Naive B cell (primary cell): ENCODE results near the gene TRAPPC5. TPM values are rescaled to one million over a fixed set of nuclear protein-coding genes. Genes with fewer than 3 reads are reported as not detected.

Experiments
- ATAC-seq, 2 donors: fragments of 150-1000 bp; cut with Tn5 transposase; 2 replicates each; pipeline ENCODE4 v1.10.0; 2021; ENCODE audit warnings: low read depth in 2 of 2, mild to moderate bottlenecking in 2 of 2, moderate library complexity in 2 of 2
- DNase-seq: peaks from one replicate; pipeline ENCODE4 v3.0.0; 2022
- H3K27ac Mint-ChIP-seq, 6 donors: one replicate each; pipeline ENCODE4 v1.8.0; 2020 to 2022; ENCODE audit warnings: mild to moderate bottlenecking in 6 of 6, mixed read lengths in 6 of 6, moderate library complexity in 5 of 6, inconsistent platforms in 2 of 6
- H3K27me3 Mint-ChIP-seq, 3 donors: one replicate each; pipeline ENCODE4 v1.8.0; 2021 to 2022; ENCODE audit warnings: mixed read lengths in 3 of 3, mild to moderate bottlenecking in 1 of 3
- H3K36me3 Mint-ChIP-seq, 2 donors: one replicate each; pipeline ENCODE4 v1.8.0; 2020 to 2022; ENCODE audit warnings: mixed read lengths in 2 of 2, inconsistent platforms in 1 of 2, mild to moderate bottlenecking in 1 of 2
- H3K4me1 Mint-ChIP-seq, 3 donors: one replicate each; pipeline ENCODE4 v1.8.0; 2020 to 2022; ENCODE audit warnings: mixed read lengths in 3 of 3, inconsistent platforms in 1 of 3, mild to moderate bottlenecking in 1 of 3, moderate library complexity in 1 of 3
- H3K4me3 Mint-ChIP-seq, 8 donors: one replicate each; pipeline ENCODE4 v1.8.0; 2020 to 2022; ENCODE audit warnings: mild to moderate bottlenecking in 8 of 8, mixed read lengths in 8 of 8, moderate library complexity in 8 of 8, inconsistent platforms in 2 of 8
- H3K9me3 Mint-ChIP-seq, 7 donors: one replicate each; pipeline ENCODE4 v1.8.0; 2020 to 2022; ENCODE audit warnings: mixed read lengths in 7 of 7, mild to moderate bottlenecking in 5 of 7, inconsistent platforms in 2 of 7, moderate library complexity in 1 of 7
- polyA plus RNA-seq, 6 donors: library from polyadenylated mRNA; unstranded; fragments of 300-500 nt; fragmentation: Illumina TruSeq; gene quantifications; one replicate each; pipeline ENCODE4 v1.2.3, GENCODE V29; 2021; ENCODE audit warnings: low read depth in 6 of 6

TRAPPC5 gene
- polyA plus RNA-seq, 6 donors from 2014 or later: 171 to 260 (median 224) TPM

DNA sequence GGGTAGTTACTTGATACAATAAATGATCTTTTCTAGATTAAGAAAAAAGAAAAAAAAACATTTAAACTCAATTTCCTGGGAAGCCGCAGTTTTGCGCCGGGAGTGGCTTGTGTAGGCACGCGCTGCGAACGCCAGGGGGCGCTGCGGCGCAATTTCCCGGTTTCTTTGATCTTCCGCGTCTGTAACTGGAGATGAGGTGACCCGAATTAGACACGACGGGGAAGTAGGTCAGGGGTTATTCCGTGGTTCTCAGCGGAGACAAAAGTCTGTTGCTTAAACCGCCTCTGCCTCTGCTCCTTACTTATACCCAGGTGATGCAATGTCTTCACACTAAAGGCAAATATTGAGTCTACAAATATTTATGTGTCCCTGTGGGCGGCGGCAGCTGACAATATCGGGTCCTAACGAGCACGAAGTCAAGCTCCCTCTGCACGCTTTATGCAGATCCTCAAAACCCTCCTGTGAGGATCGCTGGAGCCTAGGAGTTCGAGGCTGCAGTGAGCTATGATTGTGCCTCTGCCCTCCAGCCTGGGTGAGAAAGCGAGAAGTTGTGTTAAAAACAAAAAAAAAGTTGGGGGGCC is 28.5 kb upstream of the TRAPPC5 start:
- Mint-ChIP-seq H3K4me1 (peaks cover 10 to 15% (median 14%) of the 10 kb centered on the region in 3 donors), H3K36me3 (no peaks in the 10 kb centered on the region), H3K27me3 (peaks cover 0 to 10% (median 0%) of the 10 kb centered on the region in 3 donors), H3K9me3 (no peaks in the 10 kb centered on the region), H3K4me3 (peak overlapping the region; percentile 59 to 92 (median 85)), H3K27ac (peak overlapping the region in 3 of 6 donors; percentile 44 to 94 (median 90))
- ATAC-seq (peak; percentile 90 to 93), DNase-seq (peak; percentile 74)

GRCh38 chr19:7654401-7654800 is 26.2 kb upstream of the TRAPPC5 start:
- H3K27ac Mint-ChIP-seq: no peak overlapping the region
- ATAC-seq (no peak), DNase-seq (no peak)
- H3K27me3 Mint-ChIP-seq: peaks cover 0 to 10% (median 5%) of the 10 kb centered on the region in 3 donors
- no peaks in the 10 kb centered on the region for H3K9me3 Mint-ChIP-seq
- peaks cover 14 to 27% (median 25%) of the 10 kb centered on the region in 3 donors for H3K4me1 Mint-ChIP-seq
- no peak overlapping the region for H3K4me3 Mint-ChIP-seq
- H3K36me3 Mint-ChIP-seq: no peaks in the 10 kb centered on the region

- ATAC-seq (no peak), DNase-seq (no peak)
- Mint-ChIP-seq H3K27ac (peak overlapping the region in 2 of 6 donors; percentile 53 to 79), H3K4me3 (peak overlapping the region in 2 of 8 donors; percentile 12 to 37), H3K9me3 (no peaks in the 10 kb centered on the region), H3K4me1 (peaks cover 14 to 27% (median 25%) of the 10 kb centered on the region in 3 donors), H3K36me3 (no peaks in the 10 kb centered on the region), H3K27me3 (peaks cover 0 to 10% (median 5%) of the 10 kb centered on the region in 3 donors)
Measured at GRCh38 chr19:7655581-7655980, 25.1 kb upstream of the TRAPPC5 start.

DNA sequence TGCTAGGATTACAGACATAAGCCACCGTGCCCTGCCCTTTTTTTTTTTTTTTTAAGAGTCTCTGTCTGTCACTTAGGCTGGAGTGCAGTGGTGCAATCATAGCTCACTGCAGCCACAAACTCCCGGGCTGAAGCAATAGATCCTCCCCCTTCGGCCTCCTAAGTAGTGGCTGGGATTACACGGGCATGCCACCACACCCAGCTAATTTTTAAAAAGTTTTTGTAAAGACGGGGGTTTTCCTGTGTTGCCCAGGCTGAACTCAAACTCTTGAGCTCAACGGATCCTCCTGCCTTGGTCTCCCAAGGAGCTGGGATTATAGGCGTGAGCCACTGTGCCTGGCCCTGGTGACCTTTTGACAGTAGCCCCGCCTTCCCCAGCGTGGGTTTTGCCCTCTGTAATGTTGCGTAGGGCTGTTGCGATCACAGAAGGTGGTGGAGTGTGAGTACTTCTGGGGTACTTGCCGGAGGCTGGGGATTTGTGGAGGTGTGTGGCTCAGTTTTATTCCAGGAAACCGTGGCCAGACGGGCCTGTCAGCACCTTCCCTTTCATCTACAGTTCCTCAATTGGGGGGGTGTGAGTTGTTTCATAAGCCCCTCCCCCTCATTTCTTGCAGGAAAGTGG is 23.4 kb upstream of the TRAPPC5 start:
- H3K4me3 Mint-ChIP-seq: peak overlapping the region in 1 of 8 donors; percentile 41
- H3K27ac Mint-ChIP-seq: peak overlapping the region in 2 of 6 donors; percentile 86 to 87
- no peaks in the 10 kb centered on the region for H3K9me3 Mint-ChIP-seq
- ATAC-seq (no peak), DNase-seq (no peak)
- peaks cover 12 to 22% (median 21%) of the 10 kb centered on the region in 3 donors for H3K4me1 Mint-ChIP-seq
- peaks cover 0 to 8% (median 5%) of the 10 kb centered on the region in 3 donors for H3K27me3 Mint-ChIP-seq
- no peaks in the 10 kb centered on the region for H3K36me3 Mint-ChIP-seq

GRCh38 chr19:7658219-7658686 is 22.4 kb upstream of the TRAPPC5 start:
- peak overlapping the region; percentile 51 to 97 (median 85) for H3K27ac Mint-ChIP-seq
- H3K4me3 Mint-ChIP-seq: peak overlapping the region; percentile 60 to 87 (median 78)
- peaks cover 0 to 5% (median 0%) of the 10 kb centered on the region in 3 donors for H3K27me3 Mint-ChIP-seq
- DNase-seq (peak; percentile 81), ATAC-seq (peak; percentile 100)
- no peaks in the 10 kb centered on the region for H3K36me3 Mint-ChIP-seq
- H3K9me3 Mint-ChIP-seq: no peaks in the 10 kb centered on the region
- H3K4me1 Mint-ChIP-seq: peaks cover 4 to 15% (median 12%) of the 10 kb centered on the region in 3 donors

GRCh38 chr19:7661744-7662538 is 18.7 kb upstream of the TRAPPC5 start:
- DNase-seq: no peak
- Mint-ChIP-seq H3K27me3 (peaks cover 7 to 12% (median 8%) of the 10 kb centered on the region in 3 donors), H3K4me1 (peaks cover 4 to 13% (median 12%) of the 10 kb centered on the region in 3 donors), H3K36me3 (no peaks in the 10 kb centered on the region), H3K9me3 (no peaks in the 10 kb centered on the region), H3K27ac (no peak overlapping the region), H3K4me3 (no peak overlapping the region)
- no peak for ATAC-seq

DNA sequence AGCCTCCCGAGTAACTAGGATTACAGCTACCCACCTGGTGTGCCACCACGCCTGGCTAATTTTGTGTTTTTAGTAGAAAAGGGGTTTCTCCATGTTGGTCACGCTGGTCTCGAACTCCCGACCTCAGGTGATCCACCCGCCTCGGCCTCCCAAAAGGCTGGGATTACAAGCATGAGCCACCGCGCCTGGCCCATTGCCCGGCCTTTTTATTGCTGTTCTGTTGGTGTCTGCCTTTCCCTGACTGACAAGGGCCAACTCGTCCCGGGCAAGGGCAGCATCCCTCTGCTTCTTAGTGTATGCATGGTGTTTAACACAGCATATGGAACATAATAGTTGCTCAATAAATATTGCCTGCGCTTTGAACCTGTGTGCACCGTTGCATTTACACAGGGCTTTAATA is 18.0 kb upstream of the TRAPPC5 start:
- Mint-ChIP-seq H3K9me3 (no peaks in the 10 kb centered on the region), H3K4me1 (peaks cover 4 to 9% (median 6%) of the 10 kb centered on the region in 3 donors), H3K27me3 (peaks cover 10 to 14% (median 12%) of the 10 kb centered on the region in 3 donors), H3K36me3 (no peaks in the 10 kb centered on the region), H3K4me3 (peak overlapping the region in 1 of 8 donors; percentile 22), H3K27ac (no peak overlapping the region)
- no peak for DNase-seq
- ATAC-seq: no peak

GRCh38 chr19:7663706-7664105 is 16.9 kb upstream of the TRAPPC5 start:
- Mint-ChIP-seq H3K4me1 (no peaks in the 10 kb centered on the region), H3K36me3 (no peaks in the 10 kb centered on the region), H3K9me3 (no peaks in the 10 kb centered on the region), H3K4me3 (no peak overlapping the region), H3K27me3 (peaks cover 9 to 19% (median 10%) of the 10 kb centered on the region in 3 donors), H3K27ac (no peak overlapping the region)
- DNase-seq: no peak
- ATAC-seq: no peak

DNA sequence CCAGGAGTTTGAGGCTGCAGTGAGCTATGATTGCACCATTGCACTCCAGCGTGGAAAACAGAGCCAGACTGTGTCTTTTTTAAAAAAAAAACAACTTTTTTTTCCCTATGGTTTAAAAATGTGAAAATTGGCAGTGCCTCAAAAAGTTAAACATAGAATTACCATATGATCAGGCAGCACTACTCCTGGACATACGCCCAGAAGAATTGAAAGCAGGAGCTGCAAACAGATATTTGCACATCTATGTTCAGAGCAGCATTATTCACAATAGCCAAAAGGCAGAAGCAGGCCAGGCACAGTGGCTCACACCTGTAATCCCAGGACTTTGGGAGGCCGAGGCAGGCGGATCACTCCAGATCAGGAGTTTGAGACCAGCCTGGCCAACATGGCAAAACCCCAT is 15.6 kb upstream of the TRAPPC5 start:
- Mint-ChIP-seq H3K9me3 (no peaks in the 10 kb centered on the region), H3K4me3 (no peak overlapping the region), H3K36me3 (no peaks in the 10 kb centered on the region), H3K27ac (no peak overlapping the region), H3K4me1 (peaks cover 2 to 6% (median 3%) of the 10 kb centered on the region in 3 donors), H3K27me3 (peaks cover 15 to 33% (median 22%) of the 10 kb centered on the region in 3 donors)
- ATAC-seq: no peak
- no peak for DNase-seq

- ATAC-seq (no peak), DNase-seq (no peak)
- Mint-ChIP-seq H3K27ac (peak within 1 kb of the TSS in 2 of 6 donors; percentile 68 to 72), H3K4me3 (peak within 1 kb of the TSS in 4 of 8 donors; percentile 26 to 65 (median 56)), H3K27me3 (peaks cover 34 to 64% (median 52%) of the 10 kb centered on the region in 3 donors), H3K4me1 (peaks cover 9 to 12% (median 12%) of the 10 kb centered on the region in 3 donors), H3K36me3 (no peaks in the 10 kb centered on the region), H3K9me3 (peaks cover 0 to 1% (median 0%) of the 10 kb centered on the region in 7 donors)
Measured at GRCh38 chr19:7668842-7669241, 11.8 kb upstream of the TRAPPC5 start, which contains the start of gene RETN. Gene RETN (plus strand): TSS chr19:7669049. CDS start chr19:7669327, 278 bp downstream.

DNA sequence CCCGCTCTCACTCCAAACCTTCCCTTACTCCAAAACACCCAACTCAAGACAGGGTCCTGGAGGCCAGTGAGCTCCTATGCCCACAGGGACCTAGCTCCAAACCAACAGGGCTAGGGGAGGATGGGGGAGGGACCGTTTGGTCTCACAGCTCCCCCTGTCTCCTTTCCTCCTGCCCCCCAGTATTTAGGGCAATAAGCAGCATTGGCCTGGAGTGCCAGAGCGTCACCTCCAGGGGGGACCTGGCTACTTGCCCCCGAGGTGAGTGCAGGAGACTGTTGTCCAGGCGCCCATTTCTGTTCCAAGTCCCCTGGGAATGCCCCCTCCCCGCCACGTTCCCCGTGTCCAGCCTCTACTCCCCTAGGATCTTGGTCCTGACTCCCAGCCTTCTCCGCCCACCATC is 11.0 kb upstream of the TRAPPC5 start:
- DNase-seq (no peak), ATAC-seq (no peak)
- peaks cover 12 to 16% (median 12%) of the 10 kb centered on the region in 3 donors for H3K4me1 Mint-ChIP-seq
- peaks cover 42 to 72% (median 52%) of the 10 kb centered on the region in 3 donors for H3K27me3 Mint-ChIP-seq
- peak overlapping the region in 3 of 8 donors; percentile 16 to 65 (median 61) for H3K4me3 Mint-ChIP-seq
- peak overlapping the region in 2 of 6 donors; percentile 68 to 72 for H3K27ac Mint-ChIP-seq
- H3K9me3 Mint-ChIP-seq: peaks cover 0 to 9% (median 2%) of the 10 kb centered on the region in 7 donors
- H3K36me3 Mint-ChIP-seq: no peaks in the 10 kb centered on the region

GRCh38 chr19:7670150-7670783 is 10.4 kb upstream of the TRAPPC5 start:
- Mint-ChIP-seq H3K36me3 (no peaks in the 10 kb centered on the region), H3K9me3 (peaks cover 0 to 10% (median 2%) of the 10 kb centered on the region in 7 donors), H3K27me3 (peaks cover 43 to 74% (median 52%) of the 10 kb centered on the region in 3 donors), H3K4me1 (peaks cover 12 to 18% (median 12%) of the 10 kb centered on the region in 3 donors), H3K27ac (peak overlapping the region in 1 of 6 donors; percentile 83), H3K4me3 (peak overlapping the region; percentile 27 to 63 (median 58))
- DNase-seq: no peak
- peak; percentile 52 to 65 for ATAC-seq
